GM12873 (cell line): Measurements from ENCODE around the gene TUFT1.

Source experiments
- CTCF ChIP-seq: IDR thresholded peaks from 2 replicates; pipeline ENCODE4 v1.5.1; 2012; ENCODE audit warnings: low read depth, mild to moderate bottlenecking, moderate library complexity, low read length, control low read depth; ENCODE audit not compliant: insufficient read depth; ENCODE audit errors: missing control alignments

TUFT1 gene

GRCh38 chr1:151533870-151534269, 6.2 kb upstream of the TUFT1 start:
- TF ChIP-seq CTCF, result no peak

GRCh38 chr1:151534662-151535278, 5.3 kb upstream of the TUFT1 start:
- peak; percentile 89 for TF ChIP-seq CTCF

- TF ChIP-seq CTCF, result no peak
These were observed 4.5 kb upstream of the TUFT1 start for GRCh38 chr1:151535326-151536271.

- TF ChIP-seq CTCF, result no peak
These were observed 3.6 kb upstream of the TUFT1 start for GRCh38 chr1:151536499-151536898.

GRCh38 chr1:151537112-151537511, 3.0 kb upstream of the TUFT1 start:
- TF ChIP-seq CTCF, result no peak

- no peak for TF ChIP-seq CTCF
These were observed 638 bp upstream of the TUFT1 start for GRCh38 chr1:151539321-151540020.

- TF ChIP-seq CTCF, result no peak
These were observed 871 bp downstream of the TUFT1 start for GRCh38 chr1:151540982-151541377.
